ENCODE results near the gene KLHL12.
"Not testable (repeated sequence)": the region's sequence is repeated elsewhere in the genome, so short reads cannot be mapped to it uniquely, and the experiment has no call there.

KLHL12 gene

DNA sequence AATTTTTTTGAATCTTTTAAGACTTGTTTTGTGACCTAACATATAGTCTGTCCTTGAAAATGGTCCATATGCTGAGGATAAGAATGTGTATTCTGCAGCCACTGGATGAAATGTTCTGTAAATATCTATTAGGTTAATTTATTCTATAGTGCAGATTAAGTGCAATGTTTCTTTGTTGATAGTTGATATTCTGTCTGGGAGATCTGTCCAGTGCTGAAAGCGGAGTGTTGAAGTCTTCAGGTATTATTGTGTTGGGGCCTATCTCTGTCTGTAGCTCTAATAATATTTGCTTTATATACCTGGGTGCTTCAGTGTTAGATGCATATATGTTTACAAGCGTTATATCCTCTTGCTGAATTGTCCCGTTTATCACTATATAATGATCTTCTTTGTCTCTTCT, 7.7 kb upstream of the KLHL12 start:
- TF ChIP-seq, protein P1, sequence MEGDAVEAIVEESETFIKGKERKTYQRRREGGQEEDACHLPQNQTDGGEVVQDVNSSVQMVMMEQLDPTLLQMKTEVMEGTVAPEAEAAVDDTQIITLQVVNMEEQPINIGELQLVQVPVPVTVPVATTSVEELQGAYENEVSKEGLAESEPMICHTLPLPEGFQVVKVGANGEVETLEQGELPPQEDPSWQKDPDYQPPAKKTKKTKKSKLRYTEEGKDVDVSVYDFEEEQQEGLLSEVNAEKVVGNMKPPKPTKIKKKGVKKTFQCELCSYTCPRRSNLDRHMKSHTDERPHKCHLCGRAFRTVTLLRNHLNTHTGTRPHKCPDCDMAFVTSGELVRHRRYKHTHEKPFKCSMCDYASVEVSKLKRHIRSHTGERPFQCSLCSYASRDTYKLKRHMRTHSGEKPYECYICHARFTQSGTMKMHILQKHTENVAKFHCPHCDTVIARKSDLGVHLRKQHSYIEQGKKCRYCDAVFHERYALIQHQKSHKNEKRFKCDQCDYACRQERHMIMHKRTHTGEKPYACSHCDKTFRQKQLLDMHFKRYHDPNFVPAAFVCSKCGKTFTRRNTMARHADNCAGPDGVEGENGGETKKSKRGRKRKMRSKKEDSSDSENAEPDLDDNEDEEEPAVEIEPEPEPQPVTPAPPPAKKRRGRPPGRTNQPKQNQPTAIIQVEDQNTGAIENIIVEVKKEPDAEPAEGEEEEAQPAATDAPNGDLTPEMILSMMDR (IDR thresholded peaks at IDR 0.05; ENCODE audit: low read depth, low read length), result no peak

DNA sequence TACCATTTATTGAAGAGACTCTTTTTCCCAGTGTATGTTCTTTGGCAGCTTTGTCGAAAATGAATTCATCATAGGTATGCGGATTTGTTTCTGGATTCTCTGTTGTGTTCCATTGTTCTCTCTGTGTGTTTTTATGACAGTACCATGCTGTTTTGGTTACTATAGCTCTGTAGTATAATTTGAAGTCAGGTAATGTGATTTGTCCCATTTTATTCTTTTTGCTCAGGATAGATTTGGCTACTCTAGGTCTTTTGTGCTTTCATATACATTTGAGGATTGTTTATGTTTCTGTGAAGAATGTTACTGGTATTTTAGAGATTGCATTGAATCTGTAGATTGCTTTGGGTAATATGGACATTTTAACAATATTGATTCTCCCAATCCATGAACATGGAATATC, 5.4 kb upstream of the KLHL12 start:
- no peak for DNase-seq (ENCODE audit: extremely low read depth, low read depth)
- TF ChIP-seq, protein P1 (IDR thresholded peaks at IDR 0.05; ENCODE audit: low read depth, low read length), result no peak

More for the DNA sequence above, 7.7 kb upstream of the KLHL12 start:
- DNase-seq (ENCODE audit: extremely low read depth, low read depth), result no peak

DNA sequence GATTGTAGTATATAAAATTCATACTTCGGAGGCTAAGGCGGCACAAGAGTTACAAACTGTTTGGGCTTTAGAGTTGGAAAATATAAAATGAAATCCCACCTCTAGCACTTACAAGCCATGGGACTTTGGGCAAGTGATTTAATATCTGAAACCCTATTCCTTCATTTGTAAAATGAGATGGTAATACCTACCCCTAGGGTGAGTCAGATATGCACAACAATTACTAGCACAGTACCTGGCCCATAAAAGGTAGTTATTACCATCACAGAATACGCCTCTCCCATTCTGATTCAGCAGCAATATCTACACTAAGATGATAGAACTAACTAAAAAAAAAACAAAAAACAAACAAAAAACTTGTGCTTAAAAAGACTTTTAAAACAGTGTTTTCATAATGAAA, 3.5 kb downstream of the KLHL12 start:
- DNase-seq (ENCODE audit: extremely low read depth, low read depth), result no peak
- TF ChIP-seq, protein P1 (IDR thresholded peaks at IDR 0.05; ENCODE audit: low read depth, low read length), result no peak

DNA sequence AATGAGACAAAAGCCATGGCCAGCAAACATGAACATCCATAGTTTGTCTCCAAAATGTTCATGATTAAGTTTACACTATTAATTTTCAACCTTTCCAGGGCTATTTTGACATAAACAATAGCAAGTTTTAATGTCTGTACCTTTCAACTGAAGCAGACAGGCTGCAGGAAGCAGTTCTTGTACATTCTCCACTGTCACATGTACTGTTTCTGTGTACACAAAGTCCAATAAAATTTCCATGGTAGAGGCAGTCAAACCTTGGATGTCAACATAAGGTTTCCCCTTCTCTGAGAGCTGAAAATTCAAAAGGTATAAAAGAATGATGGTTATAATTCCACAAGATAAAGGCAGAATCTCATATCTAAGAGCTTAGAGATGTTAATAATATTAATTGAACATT, 7.4 kb downstream of the KLHL12 start:
- TF ChIP-seq, protein P1 (IDR thresholded peaks at IDR 0.05; ENCODE audit: low read depth, low read length), result no peak

DNA sequence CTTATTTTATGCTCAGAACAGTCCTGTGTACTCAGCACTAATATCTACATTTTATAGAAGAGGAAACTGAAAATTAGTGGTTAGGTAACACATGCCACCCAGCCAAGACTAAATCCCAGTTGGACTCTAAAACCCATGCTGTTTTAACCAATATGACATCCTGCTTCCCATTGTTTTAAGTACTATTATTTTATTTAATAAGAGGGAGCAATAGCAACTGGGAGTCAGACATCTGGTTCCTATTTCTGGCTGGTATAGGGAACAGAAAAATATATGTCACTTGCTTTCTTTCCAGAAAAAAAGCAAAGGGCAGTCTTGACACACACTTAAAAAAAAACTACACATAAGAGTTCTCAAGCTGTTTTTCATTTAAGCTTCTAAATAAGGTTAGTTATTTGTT, 11.9 kb downstream of the KLHL12 start:
- TF ChIP-seq, protein P1 (IDR thresholded peaks at IDR 0.05; ENCODE audit: low read depth, low read length), result no peak
- no peak for DNase-seq (ENCODE audit: extremely low read depth, low read depth)

More for the DNA sequence above, 7.4 kb downstream of the KLHL12 start:
- no peak for DNase-seq (ENCODE audit: extremely low read depth, low read depth)

DNA sequence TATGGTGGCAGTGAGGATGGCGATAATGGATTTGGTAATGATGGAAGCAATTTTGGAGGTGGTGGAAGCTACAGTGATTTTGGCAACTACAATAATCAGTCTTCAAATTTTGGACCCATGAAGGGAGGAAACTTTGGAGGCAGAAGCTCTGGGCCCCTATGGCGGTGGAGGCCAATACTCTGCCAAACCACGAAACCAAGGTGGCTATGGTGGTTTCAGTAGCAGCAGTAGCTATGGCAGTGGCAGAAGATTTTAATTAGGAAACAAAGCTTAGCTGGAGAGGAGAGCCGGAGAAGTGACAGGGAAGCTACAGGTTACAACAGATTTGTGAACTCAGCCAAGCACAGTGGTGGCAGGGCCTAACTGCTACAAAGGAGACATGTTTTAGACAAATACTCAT, 14.6 kb downstream of the KLHL12 start:
- DNase-seq (ENCODE audit: extremely low read depth, low read depth), result not testable (repeated sequence)

DNA sequence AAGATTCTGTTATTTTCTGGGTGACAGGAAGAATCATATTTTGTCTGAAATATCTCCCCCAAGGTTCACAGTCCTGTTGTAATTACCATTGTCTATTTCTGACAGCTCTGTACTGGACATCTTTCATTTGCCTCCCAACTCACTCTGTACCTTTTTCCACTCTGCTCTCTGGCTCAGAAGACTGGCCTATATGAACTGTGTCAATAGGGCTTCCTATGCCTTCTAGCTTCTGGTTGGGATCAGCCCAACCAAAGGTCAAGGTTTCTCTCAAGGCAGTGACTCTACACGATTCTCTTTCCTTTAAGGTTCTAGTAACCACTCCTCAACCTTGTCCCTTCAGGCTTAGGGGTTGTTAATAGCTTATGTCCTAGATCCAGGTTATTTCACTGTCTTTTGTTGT, 17.5 kb downstream of the KLHL12 start:
- no peak for DNase-seq (ENCODE audit: extremely low read depth, low read depth)
- TF ChIP-seq, protein P1 (IDR thresholded peaks at IDR 0.05; ENCODE audit: low read depth, low read length), result no peak

DNA sequence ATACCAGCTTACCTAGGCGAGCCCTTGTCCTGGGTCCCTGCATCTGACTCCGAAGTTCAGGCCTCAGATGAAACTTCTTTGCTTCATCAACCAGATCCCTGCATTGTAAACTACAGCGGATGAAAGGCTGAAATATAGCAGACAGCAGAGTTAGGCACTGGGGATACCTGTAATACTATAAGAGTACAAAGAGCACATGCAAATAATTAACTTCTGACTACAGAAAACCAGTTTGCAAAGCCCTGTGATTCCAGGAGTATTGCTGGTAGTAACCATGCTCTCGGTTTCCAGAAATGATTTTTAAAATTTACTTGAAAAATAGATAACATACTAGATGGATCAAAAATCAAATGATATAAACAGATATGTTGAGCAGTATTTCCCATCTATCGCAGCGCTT, 18.0 kb downstream of the KLHL12 start:
- TF ChIP-seq, protein P1 (IDR thresholded peaks at IDR 0.05; ENCODE audit: low read depth, low read length), result no peak
- no peak for DNase-seq (ENCODE audit: extremely low read depth, low read depth)

Measured in AG09319 (cell line).